Fibroblast of lung (primary cell): ENCODE results near the gene CSTA.

Source experiments
- EZH2 ChIP-seq: IDR thresholded peaks from 2 replicates; pipeline ENCODE4 v1.5.1; 2012; ENCODE audit warnings: low read length, control low read depth, mild to moderate bottlenecking; ENCODE audit errors: missing control alignments
- TF ChIP-seq, protein P1 (sequence below), 2 donors: IDR thresholded peaks in 1 of 2; conservative IDR thresholded peaks in 1 of 2; 1 replicate in 1 of 2; 2 replicates in 1 of 2; pipeline ENCODE4 v1.5.1; 2011 to 2012; ENCODE audit warnings: low read length in 2 of 2, control low read depth in 1 of 2, inconsistent platforms in 1 of 2, low read depth in 1 of 2, mild to moderate bottlenecking in 1 of 2

DNA sequence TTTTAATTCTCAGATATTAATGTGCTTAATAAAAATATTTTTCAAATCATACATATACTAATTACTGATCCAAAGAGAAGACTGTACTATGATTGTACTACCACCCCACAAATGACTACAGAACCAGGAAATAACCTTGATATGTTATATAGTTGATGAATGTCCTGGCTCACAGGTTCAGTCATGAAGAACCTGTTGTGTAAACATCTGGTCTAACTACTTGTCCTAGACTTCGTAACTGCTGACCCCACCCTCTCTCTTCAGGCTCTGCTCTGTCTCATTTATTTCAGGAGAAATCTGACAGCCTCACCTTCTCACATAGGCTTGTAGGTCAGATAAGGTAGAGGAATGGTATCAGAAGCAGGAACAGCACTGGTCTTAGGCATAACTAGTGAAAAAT is 14.7 kb upstream of the CSTA start:
- TF ChIP-seq EZH2: no peak
- TF ChIP-seq, protein P1, sequence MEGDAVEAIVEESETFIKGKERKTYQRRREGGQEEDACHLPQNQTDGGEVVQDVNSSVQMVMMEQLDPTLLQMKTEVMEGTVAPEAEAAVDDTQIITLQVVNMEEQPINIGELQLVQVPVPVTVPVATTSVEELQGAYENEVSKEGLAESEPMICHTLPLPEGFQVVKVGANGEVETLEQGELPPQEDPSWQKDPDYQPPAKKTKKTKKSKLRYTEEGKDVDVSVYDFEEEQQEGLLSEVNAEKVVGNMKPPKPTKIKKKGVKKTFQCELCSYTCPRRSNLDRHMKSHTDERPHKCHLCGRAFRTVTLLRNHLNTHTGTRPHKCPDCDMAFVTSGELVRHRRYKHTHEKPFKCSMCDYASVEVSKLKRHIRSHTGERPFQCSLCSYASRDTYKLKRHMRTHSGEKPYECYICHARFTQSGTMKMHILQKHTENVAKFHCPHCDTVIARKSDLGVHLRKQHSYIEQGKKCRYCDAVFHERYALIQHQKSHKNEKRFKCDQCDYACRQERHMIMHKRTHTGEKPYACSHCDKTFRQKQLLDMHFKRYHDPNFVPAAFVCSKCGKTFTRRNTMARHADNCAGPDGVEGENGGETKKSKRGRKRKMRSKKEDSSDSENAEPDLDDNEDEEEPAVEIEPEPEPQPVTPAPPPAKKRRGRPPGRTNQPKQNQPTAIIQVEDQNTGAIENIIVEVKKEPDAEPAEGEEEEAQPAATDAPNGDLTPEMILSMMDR (conservative IDR thresholded peaks at IDR 0.05 in 1 of 2, IDR thresholded peaks at IDR 0.05 in 1 of 2; ENCODE audit: low read depth in 1 of 2, low read length in 2 of 2): no peak
